Measurements from ENCODE around the gene SNAP29.
"Not testable (repeated sequence)": the region's sequence is repeated elsewhere in the genome, so short reads cannot be mapped to it uniquely, and the experiment has no call there.

The SNAP29 gene

GRCh38 chr22:20927940-20928572 is 69.2 kb downstream of the SNAP29 start:
- TF ChIP-seq CTCF (IDR thresholded peaks at IDR 0.05): no peak
- Histone ChIP-seq H3K4me1 (no peaks in the 10 kb centered on the region), H3K4me3 (ENCODE audit: low read depth, low read length) (no peak overlapping the region)

GRCh38 chr22:20928573-20928967 is 69.8 kb downstream of the SNAP29 start:
- Histone ChIP-seq H3K9ac (no peak overlapping the region), H3K4me1 (no peaks in the 10 kb centered on the region), H3K4me2 (ENCODE audit: low read length) (no peak overlapping the region), H3K4me3 (ENCODE audit: low read depth, low read length) (no peak overlapping the region), H3K27ac (no peak overlapping the region), H3K79me2 (peaks cover 40% of the 10 kb centered on the region), H3K27me3 (ENCODE audit: control insufficient read depth, insufficient read depth, low read length) (no peaks in the 10 kb centered on the region), H3K36me3 (ENCODE audit: control insufficient read depth, insufficient read depth, low read length) (no peaks in the 10 kb centered on the region), H2AFZ (no peak overlapping the region), H3K9me3 (ENCODE audit: control insufficient read depth, low read length) (no peaks in the 10 kb centered on the region)
- no peak for TF ChIP-seq CTCF (IDR thresholded peaks at IDR 0.05)

More at GRCh38 chr22:20927940-20928572, 69.2 kb downstream of the SNAP29 start:
- Histone ChIP-seq H3K9ac (no peak overlapping the region), H3K4me2 (ENCODE audit: low read length) (no peak overlapping the region), H2AFZ (no peak overlapping the region), H3K9me3 (ENCODE audit: control insufficient read depth, low read length) (no peaks in the 10 kb centered on the region), H3K36me3 (ENCODE audit: control insufficient read depth, insufficient read depth, low read length) (no peaks in the 10 kb centered on the region), H3K27me3 (ENCODE audit: control insufficient read depth, insufficient read depth, low read length) (no peaks in the 10 kb centered on the region), H3K27ac (no peak overlapping the region), H3K79me2 (peaks cover 38% of the 10 kb centered on the region)

GRCh38 chr22:20930004-20930403 is 71.2 kb downstream of the SNAP29 start:
- H3K36me3 ChIP-seq (ENCODE audit: control insufficient read depth, insufficient read depth, low read length): no peaks in the 10 kb centered on the region
- H3K9me3 ChIP-seq (ENCODE audit: control insufficient read depth, low read length): no peaks in the 10 kb centered on the region
- H2AFZ ChIP-seq: no peak overlapping the region
- H3K4me2 ChIP-seq (ENCODE audit: low read length): no peak overlapping the region
- H3K4me3 ChIP-seq (ENCODE audit: low read depth, low read length): no peak overlapping the region
- no peaks in the 10 kb centered on the region for H3K27me3 ChIP-seq (ENCODE audit: control insufficient read depth, insufficient read depth, low read length)
- H3K4me1 ChIP-seq: no peaks in the 10 kb centered on the region
- H3K9ac ChIP-seq: no peak overlapping the region
- H3K79me2 ChIP-seq: peaks cover 34% of the 10 kb centered on the region
- no peak for TF ChIP-seq CTCF (IDR thresholded peaks at IDR 0.05)
- no peak overlapping the region for H3K27ac ChIP-seq

GRCh38 chr22:20930435-20930834 is 71.6 kb downstream of the SNAP29 start:
- H3K9me3 ChIP-seq (ENCODE audit: control insufficient read depth, low read length); H3K27me3 ChIP-seq (ENCODE audit: control insufficient read depth, insufficient read depth, low read length): not testable (repeated sequence)

GRCh38 chr22:20931126-20931654 is 72.4 kb downstream of the SNAP29 start:
- Histone ChIP-seq H2AFZ (no peak overlapping the region), H3K27me3 (ENCODE audit: control insufficient read depth, insufficient read depth, low read length) (no peaks in the 10 kb centered on the region), H3K4me1 (no peaks in the 10 kb centered on the region), H3K36me3 (ENCODE audit: control insufficient read depth, insufficient read depth, low read length) (no peaks in the 10 kb centered on the region), H3K27ac (no peak overlapping the region), H3K4me3 (ENCODE audit: low read depth, low read length) (no peak overlapping the region), H3K9me3 (ENCODE audit: control insufficient read depth, low read length) (no peaks in the 10 kb centered on the region), H3K9ac (no peak overlapping the region), H3K79me2 (peaks cover 41% of the 10 kb centered on the region), H3K4me2 (ENCODE audit: low read length) (no peak overlapping the region)
- no peak for TF ChIP-seq CTCF (IDR thresholded peaks at IDR 0.05)

More at GRCh38 chr22:20930435-20930834, 71.6 kb downstream of the SNAP29 start:
- not testable (repeated sequence) for H3K4me1 ChIP-seq; H3K4me3 ChIP-seq (ENCODE audit: low read depth, low read length); H3K36me3 ChIP-seq (ENCODE audit: control insufficient read depth, insufficient read depth, low read length); H3K27ac ChIP-seq; H2AFZ ChIP-seq; H3K4me2 ChIP-seq (ENCODE audit: low read length); H3K9ac ChIP-seq
- peaks cover 37% of the 10 kb centered on the region for H3K79me2 ChIP-seq

All from parathyroid adenoma (tissue), 2 donors.